OCI-LY1 (cell line): ENCODE data around the gene LTBP4.
A peak's percentile ranks its signal among the peaks of the same experiment; 100 is the strongest.

Experiments used
- H2AFZ ChIP-seq: fragments of 200-600 bp; sonication (generic), shearing (Covaris generic); 2 replicates; pipeline ENCODE4 v1.6.0; 2014; ENCODE audit warnings: antibody characterized with exemption, mild to moderate bottlenecking, low read length
- H3F3A ChIP-seq: fragments of 200-600 bp; sonication (generic), shearing (Covaris generic); 2 replicates; pipeline ENCODE4 v1.6.0; 2014; ENCODE audit warnings: mild to moderate bottlenecking, antibody characterized with exemption, low read length, moderate library complexity; ENCODE audit not compliant: insufficient read depth
- H3K27ac ChIP-seq: fragments of 200-600 bp; sonication (generic); 2 replicates; pipeline ENCODE4 v1.5.1; 2014; ENCODE audit warnings: low read length, mixed run types, mild to moderate bottlenecking, low read depth; ENCODE audit not compliant: poor library complexity, severe bottlenecking
- H3K27me3 ChIP-seq: fragments of 200-600 bp; sonication (generic); 2 replicates; pipeline ENCODE4 v1.6.0; 2014; ENCODE audit warnings: antibody characterized with exemption, mild to moderate bottlenecking, low read length, moderate library complexity; ENCODE audit not compliant: insufficient read depth
- H3K36me3 ChIP-seq: fragments of 200-600 bp; sonication (generic); 2 replicates; pipeline ENCODE4 v1.6.1; 2014; ENCODE audit warnings: mild to moderate bottlenecking, antibody characterized with exemption, low read length, moderate library complexity, mixed read lengths; ENCODE audit not compliant: insufficient read depth
- H3K4me1 ChIP-seq: fragments of 200-600 bp; sonication (generic); 2 replicates; pipeline ENCODE4 v1.5.1; 2014; ENCODE audit warnings: mild to moderate bottlenecking, low read length, moderate library complexity; ENCODE audit not compliant: insufficient read depth, severe bottlenecking
- H3K4me2 ChIP-seq: fragments of 200-600 bp; sonication (generic), shearing (Covaris generic); 2 replicates; pipeline ENCODE4 v1.6.1; 2014; ENCODE audit warnings: low read length
- H3K4me3 ChIP-seq: fragments of 200-600 bp; sonication (generic); 2 replicates; pipeline ENCODE4 v1.5.1; 2014; ENCODE audit warnings: low read length, low read depth, mild to moderate bottlenecking, mixed read lengths; ENCODE audit not compliant: poor library complexity, severe bottlenecking
- H3K79me2 ChIP-seq: fragments of 200-600 bp; shearing (Covaris generic); 2 replicates; pipeline ENCODE4 v1.6.1; 2016; ENCODE audit warnings: mixed run types, low read length, mixed read lengths; ENCODE audit not compliant: insufficient read depth
- H3K9ac ChIP-seq: fragments of 200-600 bp; sonication (generic), shearing (Covaris generic); 2 replicates; pipeline ENCODE4 v1.6.1; 2014; ENCODE audit warnings: mild to moderate bottlenecking, low read length, mixed read lengths
- H3K9me2 ChIP-seq: fragments of 200-600 bp; sonication (generic), shearing (Covaris generic); 2 replicates; pipeline ENCODE4 v1.6.1; 2014; ENCODE audit warnings: low read depth, mild to moderate bottlenecking, low read length, mixed read lengths
- H3K9me3 ChIP-seq: fragments of 200-600 bp; shearing (Covaris generic); 2 replicates; pipeline ENCODE4 v1.6.1; 2014; ENCODE audit warnings: low read length, mixed read lengths
- H4K20me1 ChIP-seq: fragments of 200-600 bp; sonication (generic), shearing (Covaris generic); 2 replicates; pipeline ENCODE4 v1.6.0; 2016; ENCODE audit warnings: mild to moderate bottlenecking, low read length; ENCODE audit not compliant: insufficient read depth
- CTCF ChIP-seq: fragments of 200-600 bp; sonication (generic), shearing (Covaris generic); IDR thresholded peaks from 2 replicates; pipeline ENCODE4 v1.5.1; 2017; ENCODE audit warnings: mild to moderate bottlenecking, antibody characterized with exemption, low read length, moderate library complexity, mixed read lengths
- EZH2 ChIP-seq: fragments of 200-600 bp; sonication (generic), shearing (Covaris generic); IDR thresholded peaks from 2 replicates; pipeline ENCODE4 v1.8.0; 2017; ENCODE audit warnings: borderline replicate concordance, mixed run types, mild to moderate bottlenecking, antibody characterized with exemption, low read length, moderate library complexity, mixed read lengths

LTBP4 gene

GRCh38 chr19:40662925-40663694, 61.9 kb downstream of the LTBP4 start:
- Histone ChIP-seq H3K4me2 (peak overlapping the region; percentile 87), H3K9ac (peak overlapping the region; percentile 74), H3F3A (no peaks in the 10 kb centered on the region), H3K9me3 (no peaks in the 10 kb centered on the region), H3K79me2 (no peaks in the 10 kb centered on the region), H3K27ac (no peak overlapping the region), H2AFZ (peak overlapping the region; percentile 80), H3K27me3 (no peaks in the 10 kb centered on the region), H3K4me3 (peak overlapping the region; percentile 72), H3K4me1 (peaks cover 14% of the 10 kb centered on the region), H4K20me1 (no peaks in the 10 kb centered on the region), H3K36me3 (peaks cover under 1% of the 10 kb centered on the region), H3K9me2 (no peaks in the 10 kb centered on the region)
- TF ChIP-seq EZH2 (no peak), CTCF (peak; percentile 89; the same call in 1 of the 2 replicates)

- Histone ChIP-seq H2AFZ (peak overlapping the region; percentile 80; the same call in 1 of the 2 replicates), H3K4me2 (peak overlapping the region; percentile 87), H3K9me3 (peaks cover 4% of the 10 kb centered on the region; the same call in 1 of the 2 replicates), H3F3A (no peaks in the 10 kb centered on the region), H3K9me2 (no peaks in the 10 kb centered on the region), H4K20me1 (no peaks in the 10 kb centered on the region), H3K27ac (no peak overlapping the region), H3K79me2 (no peaks in the 10 kb centered on the region), H3K27me3 (no peaks in the 10 kb centered on the region), H3K4me1 (peaks cover 14% of the 10 kb centered on the region), H3K36me3 (peaks cover 9% of the 10 kb centered on the region), H3K9ac (peak overlapping the region; percentile 74; the same call in 1 of the 2 replicates), H3K4me3 (peak overlapping the region; percentile 72)
- TF ChIP-seq CTCF (no peak), EZH2 (no peak)
These were observed 62.8 kb downstream of the LTBP4 start for GRCh38 chr19:40663695-40664692.

- peaks cover 14% of the 10 kb centered on the region for H3K4me1 ChIP-seq
- H3K4me3 ChIP-seq = no peak overlapping the region
- peaks cover 7% of the 10 kb centered on the region; the same call in 1 of the 2 replicates for H3K9me3 ChIP-seq
- no peaks in the 10 kb centered on the region for H4K20me1 ChIP-seq
- H2AFZ ChIP-seq = no peak overlapping the region
- H3K79me2 ChIP-seq = no peaks in the 10 kb centered on the region
- H3K4me2 ChIP-seq = no peak overlapping the region
- H3K9me2 ChIP-seq = no peaks in the 10 kb centered on the region
- H3K27me3 ChIP-seq = no peaks in the 10 kb centered on the region
- no peak overlapping the region for H3K9ac ChIP-seq
- no peak overlapping the region for H3K27ac ChIP-seq
- no peaks in the 10 kb centered on the region for H3F3A ChIP-seq
- H3K36me3 ChIP-seq = peaks cover 37% of the 10 kb centered on the region
- TF ChIP-seq CTCF (no peak), EZH2 (no peak)
These were observed 65.8 kb downstream of the LTBP4 start for GRCh38 chr19:40666803-40667438.
